Femur (tissue), 1 donor: Measurements from ENCODE around the gene IBTK.
"Not testable (repeated sequence)": the region's sequence is repeated elsewhere in the genome, so short reads cannot be mapped to it uniquely, and the experiment has no call there.

Experiments used
- DNase-seq: peaks from one replicate; pipeline ENCODE4 v3.0.0-alpha.2; 2017

Gene IBTK

GRCh38 chr6:82247505-82248272, at the start of gene IBTK:
Gene IBTK, minus strand, starts transcription at chr6:82247744. Its CDS starts 7,258 bp downstream, at chr6:82240486.
- peak; percentile 97 for DNase-seq

- no peak for DNase-seq
Measured at GRCh38 chr6:82283771-82284410, 36.3 kb upstream of the IBTK start.

- DNase-seq, result not testable (repeated sequence)
Measured at GRCh38 chr6:82281550-82281949, 34.0 kb upstream of the IBTK start.

- DNase-seq, result no peak
Measured at GRCh38 chr6:82277686-82278085, 30.1 kb upstream of the IBTK start.

GRCh38 chr6:82275686-82276085, 28.1 kb upstream of the IBTK start:
- DNase-seq, result no peak

GRCh38 chr6:82273295-82273694, 25.8 kb upstream of the IBTK start:
- no peak for DNase-seq

- no peak for DNase-seq
Measured at GRCh38 chr6:82270881-82271635, 23.5 kb upstream of the IBTK start.

- no peak for DNase-seq
Measured at GRCh38 chr6:82268301-82268846, 20.8 kb upstream of the IBTK start.

GRCh38 chr6:82264824-82265223, 17.3 kb upstream of the IBTK start:
- no peak for DNase-seq

- no peak for DNase-seq
Measured at GRCh38 chr6:82264321-82264720, 16.8 kb upstream of the IBTK start.

GRCh38 chr6:82263916-82264315, 16.4 kb upstream of the IBTK start:
- DNase-seq, result no peak

GRCh38 chr6:82260997-82261732, 13.6 kb upstream of the IBTK start:
- no peak for DNase-seq

- no peak for DNase-seq
Measured at GRCh38 chr6:82259389-82259788, 11.8 kb upstream of the IBTK start.

- DNase-seq, result no peak
Measured at GRCh38 chr6:82257088-82257774, 9.7 kb upstream of the IBTK start.

- DNase-seq, result not testable (repeated sequence)
Measured at GRCh38 chr6:82254722-82255121, 7.2 kb upstream of the IBTK start.

GRCh38 chr6:82251942-82252341, 4.4 kb upstream of the IBTK start:
- DNase-seq, result no peak

GRCh38 chr6:82249381-82250253, 2.1 kb upstream of the IBTK start:
- no peak for DNase-seq

GRCh38 chr6:82248273-82248735, 760 bp upstream of the IBTK start:
- DNase-seq, result no peak

- peak; percentile 77 for DNase-seq
Measured at GRCh38 chr6:82246802-82247504, 591 bp downstream of the IBTK start.

GRCh38 chr6:82246370-82246769, 1.2 kb downstream of the IBTK start:
- no peak for DNase-seq
